ENCODE results near the gene LNP1. TPM values are rescaled to one million over a fixed set of nuclear protein-coding genes. Genes with fewer than 3 reads are reported as not detected.
A peak's percentile ranks its signal among the peaks of the same experiment; 100 is the strongest.

LNP1 gene
- total RNA-seq, 2 experiments from 2014 or later: 8.9 to 12.7 TPM

- no peak for DNase-seq (ENCODE audit: low spot score)
- TF ChIP-seq CTCF (conservative IDR thresholded peaks at IDR 0.05; ENCODE audit: low read length) (no peak), EZH2phosphoT487 (IDR thresholded peaks at IDR 0.05; ENCODE audit: borderline replicate concordance, low read depth, low read length) (no peak)
- Histone ChIP-seq H3K36me3 (ENCODE audit: insufficient read depth, low read length) (peaks cover 87% of the 10 kb centered on the region), H4K20me1 (ENCODE audit: insufficient read depth, low read length) (no peaks in the 10 kb centered on the region), H3K4me2 (ENCODE audit: low read length) (no peak overlapping the region), H3K9me2 (ENCODE audit: insufficient read depth, low read length) (no peaks in the 10 kb centered on the region), H3K27ac (ENCODE audit: low read depth, low read length, poor library complexity, severe bottlenecking) (no peak overlapping the region), H3K79me2 (ENCODE audit: insufficient read depth, low read depth, low read length) (no peaks in the 10 kb centered on the region), H3K9me3 (ENCODE audit: low read length) (no peaks in the 10 kb centered on the region), H3K4me1 (ENCODE audit: insufficient read depth, low read length, poor library complexity, severe bottlenecking) (no peaks in the 10 kb centered on the region), H2AFZ (ENCODE audit: low read length) (no peak overlapping the region), H3K4me3 (ENCODE audit: low read depth, low read length, poor library complexity, severe bottlenecking) (no peak overlapping the region)
- ChIA-PET POLR2A (interaction anchor here (1.0 to 1.9 kb wide), 4 partner anchors 9 to 16 kb away, joined by 3 to 8 read pairs (median 4); no protein-coding TSS in a partner anchor), CTCF (ENCODE audit: unreplicated experiment) (no interaction called here)
- BruUV-seq (replicated peaks): TSS peak; percentile 4
- intact Hi-C loops (cut with micrococcal nuclease; ENCODE audit: unreplicated experiment): no loop called here
Observed at GRCh38 chr3:100359035-100359434, 42.3 kb upstream of the LNP1 start.

- Histone ChIP-seq H3K4me1 (ENCODE audit: insufficient read depth, low read length, poor library complexity, severe bottlenecking) (no peaks in the 10 kb centered on the region), H3K27ac (ENCODE audit: low read depth, low read length, poor library complexity, severe bottlenecking) (no peak overlapping the region), H3K9me2 (ENCODE audit: insufficient read depth, low read length) (no peaks in the 10 kb centered on the region), H3K36me3 (ENCODE audit: insufficient read depth, low read length) (peaks cover 89% of the 10 kb centered on the region), H2AFZ (ENCODE audit: low read length) (no peak overlapping the region), H3K4me2 (ENCODE audit: low read length) (no peak overlapping the region), H3K9me3 (ENCODE audit: low read length) (no peaks in the 10 kb centered on the region), H3K79me2 (ENCODE audit: insufficient read depth, low read depth, low read length) (no peaks in the 10 kb centered on the region), H4K20me1 (ENCODE audit: insufficient read depth, low read length) (no peaks in the 10 kb centered on the region), H3K4me3 (ENCODE audit: low read depth, low read length, poor library complexity, severe bottlenecking) (no peak overlapping the region)
- TF ChIP-seq CTCF (conservative IDR thresholded peaks at IDR 0.05; ENCODE audit: low read length): no peak
- no peak for TF ChIP-seq EZH2phosphoT487 (IDR thresholded peaks at IDR 0.05; ENCODE audit: borderline replicate concordance, low read depth, low read length)
- CTCF ChIA-PET (ENCODE audit: unreplicated experiment): no interaction called here
- POLR2A ChIA-PET: interaction anchor here (0.6 to 1.8 kb wide), 5 partner anchors 9 to 1941 kb away, joined by 3 to 8 read pairs (median 5); partner anchors contain the start of genes LNP1 and TOMM70
- BruUV-seq (replicated peaks): no TSS peak
- intact Hi-C loops (cut with micrococcal nuclease; ENCODE audit: unreplicated experiment): no loop called here
- no peak for DNase-seq (ENCODE audit: low spot score)
Observed at GRCh38 chr3:100360757-100361496, 40.4 kb upstream of the LNP1 start.

DNA sequence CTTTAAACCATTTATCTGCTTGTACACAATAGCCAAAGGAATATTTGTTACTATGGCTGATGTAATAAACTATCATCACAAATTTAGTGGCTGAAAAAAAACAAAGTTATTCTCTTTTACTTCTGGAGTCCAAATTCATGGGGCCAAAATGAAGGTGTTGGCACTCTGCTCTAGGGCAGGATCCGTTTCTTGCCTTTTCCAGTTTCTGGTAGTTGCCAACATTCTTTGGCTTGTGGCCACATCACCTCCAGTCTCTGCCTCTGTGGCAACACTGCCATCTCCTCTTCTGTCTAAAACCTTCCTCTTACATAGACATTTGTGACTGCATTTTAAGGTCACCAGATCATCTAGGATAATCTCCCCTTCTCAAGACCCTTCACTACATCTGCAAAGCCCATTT lies 39.4 kb upstream of the LNP1 start:
- Histone ChIP-seq H4K20me1 (ENCODE audit: insufficient read depth, low read length) (no peaks in the 10 kb centered on the region), H3K9me3 (ENCODE audit: low read length) (no peaks in the 10 kb centered on the region), H3K4me2 (ENCODE audit: low read length) (no peak overlapping the region), H3K36me3 (ENCODE audit: insufficient read depth, low read length) (peaks cover 89% of the 10 kb centered on the region), H3K4me1 (ENCODE audit: insufficient read depth, low read length, poor library complexity, severe bottlenecking) (no peaks in the 10 kb centered on the region), H3K4me3 (ENCODE audit: low read depth, low read length, poor library complexity, severe bottlenecking) (no peak overlapping the region), H3K27ac (ENCODE audit: low read depth, low read length, poor library complexity, severe bottlenecking) (no peak overlapping the region), H3K9me2 (ENCODE audit: insufficient read depth, low read length) (no peaks in the 10 kb centered on the region), H3K79me2 (ENCODE audit: insufficient read depth, low read depth, low read length) (no peaks in the 10 kb centered on the region), H2AFZ (ENCODE audit: low read length) (no peak overlapping the region)
- no peak for TF ChIP-seq CTCF (conservative IDR thresholded peaks at IDR 0.05; ENCODE audit: low read length)
- TF ChIP-seq EZH2phosphoT487 (IDR thresholded peaks at IDR 0.05; ENCODE audit: borderline replicate concordance, low read depth, low read length): no peak
- no peak for DNase-seq (ENCODE audit: low spot score)
- intact Hi-C loops (cut with micrococcal nuclease; ENCODE audit: unreplicated experiment): no loop called here
- ChIA-PET POLR2A (interaction anchor here (0.6 to 1.8 kb wide), 2 partner anchors 68 to 1940 kb away, joined by 3 to 7 read pairs; no protein-coding TSS in a partner anchor), CTCF (ENCODE audit: unreplicated experiment) (no interaction called here)
- no TSS peak for BruUV-seq (replicated peaks)

Data from OCI-LY7 (cell line).